Fibroblast of gingiva (primary cell): Measurements from ENCODE around the gene PLEKHA8.
"Not testable (repeated sequence)": the region's sequence is repeated elsewhere in the genome, so short reads cannot be mapped to it uniquely, and the experiment has no call there.

Source experiments
- DNase-seq: peaks from one replicate; pipeline ENCODE4 v3.0.0-alpha.2; 2011; ENCODE audit warnings: low read depth

Gene PLEKHA8

GRCh38 chr7:30066687-30067086 is 38.5 kb downstream of the PLEKHA8 start:
- DNase-seq: no peak

DNA sequence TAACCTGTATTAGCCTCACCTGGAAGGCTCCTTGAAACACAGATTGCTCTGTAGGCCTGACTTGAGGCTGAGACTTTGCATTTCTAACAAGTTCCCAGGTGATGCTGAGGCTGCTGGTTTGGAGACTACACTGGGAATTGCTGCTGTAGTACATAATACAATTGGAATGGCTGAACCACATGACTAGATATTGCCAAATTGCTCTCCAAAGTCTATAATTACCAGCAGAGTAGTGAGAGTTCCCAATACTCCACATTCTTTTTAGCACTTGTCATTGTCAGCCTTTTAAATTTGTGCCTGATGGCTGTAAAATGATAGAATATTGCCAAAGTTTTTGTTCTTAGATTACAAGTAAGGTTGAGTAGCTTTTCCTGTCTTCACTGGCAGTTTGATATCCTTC is 39.9 kb downstream of the PLEKHA8 start:
- peak; percentile 85 for DNase-seq

GRCh38 chr7:30069096-30069867 is 41.1 kb downstream of the PLEKHA8 start:
- no peak for DNase-seq

- no peak for DNase-seq
These were observed 41.8 kb downstream of the PLEKHA8 start for GRCh38 chr7:30070052-30070451.

GRCh38 chr7:30072735-30073134 is 44.5 kb downstream of the PLEKHA8 start:
- no peak for DNase-seq

- peak; percentile 39 for DNase-seq
These were observed 46.3 kb downstream of the PLEKHA8 start for GRCh38 chr7:30074422-30075030.

- no peak for DNase-seq
These were observed 48.2 kb downstream of the PLEKHA8 start for GRCh38 chr7:30076411-30076810.

GRCh38 chr7:30078280-30078679 is 50.1 kb downstream of the PLEKHA8 start:
- no peak for DNase-seq

GRCh38 chr7:30079880-30080279 is 51.7 kb downstream of the PLEKHA8 start:
- DNase-seq: no peak

- no peak for DNase-seq
These were observed 52.6 kb downstream of the PLEKHA8 start for GRCh38 chr7:30080818-30081217.

DNA sequence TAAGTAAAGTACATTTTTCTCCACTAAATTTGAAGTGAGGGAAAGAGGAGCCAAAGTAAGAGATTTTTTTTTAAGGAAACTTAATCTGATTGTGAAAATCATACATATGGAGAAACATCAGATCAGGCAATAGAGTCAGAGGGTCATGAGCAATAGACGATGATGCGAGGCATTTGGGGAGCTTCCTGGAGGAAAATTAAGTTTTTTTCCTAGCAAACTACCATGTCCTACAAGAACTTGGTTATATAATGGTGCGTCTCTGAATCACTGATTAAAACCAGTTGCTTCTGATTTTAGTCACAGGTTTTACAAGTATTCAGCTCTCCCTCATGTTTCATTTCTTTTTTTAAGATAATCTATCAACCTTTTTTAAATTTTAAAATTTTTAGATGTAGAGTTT is 54.5 kb downstream of the PLEKHA8 start:
- DNase-seq: peak; percentile 46

DNA sequence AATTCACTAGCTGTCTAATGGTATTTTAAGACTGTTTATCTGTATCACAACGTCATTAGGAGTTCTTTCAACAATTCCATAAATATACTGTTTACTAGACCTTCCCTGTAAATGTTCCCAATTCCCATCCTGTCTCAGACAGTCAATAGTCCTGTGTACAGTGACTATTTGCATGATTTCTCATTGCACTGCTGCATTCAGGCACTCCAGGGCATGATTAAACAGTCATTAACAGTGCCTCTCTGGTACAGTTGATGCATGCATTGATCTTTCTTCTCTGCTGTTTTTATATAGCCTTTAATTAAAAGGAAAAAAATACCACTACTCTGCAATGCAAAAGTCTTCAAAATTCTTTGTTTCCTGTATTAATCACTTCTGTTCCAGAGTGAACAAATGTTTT is 55.1 kb downstream of the PLEKHA8 start:
- no peak for DNase-seq

DNA sequence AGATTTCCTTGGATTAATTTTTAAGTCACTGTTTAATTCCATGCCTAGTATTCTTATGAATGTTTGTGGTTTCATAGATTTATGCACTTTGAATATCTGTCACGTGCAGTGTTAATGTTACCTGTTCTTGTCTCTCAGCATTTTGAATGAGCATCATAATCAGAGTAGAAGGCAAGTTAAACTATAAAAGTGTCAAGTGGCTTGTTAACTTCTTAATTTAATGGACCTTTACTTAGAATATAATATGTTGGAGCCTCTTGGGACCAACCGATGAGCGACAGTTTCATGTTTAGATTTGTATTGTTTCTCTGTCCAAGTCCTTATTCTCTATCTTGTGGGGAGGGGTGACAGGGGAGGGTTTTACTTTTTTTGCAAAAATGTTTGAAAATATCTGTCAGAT is 56.0 kb downstream of the PLEKHA8 start:
- no peak for DNase-seq

DNA sequence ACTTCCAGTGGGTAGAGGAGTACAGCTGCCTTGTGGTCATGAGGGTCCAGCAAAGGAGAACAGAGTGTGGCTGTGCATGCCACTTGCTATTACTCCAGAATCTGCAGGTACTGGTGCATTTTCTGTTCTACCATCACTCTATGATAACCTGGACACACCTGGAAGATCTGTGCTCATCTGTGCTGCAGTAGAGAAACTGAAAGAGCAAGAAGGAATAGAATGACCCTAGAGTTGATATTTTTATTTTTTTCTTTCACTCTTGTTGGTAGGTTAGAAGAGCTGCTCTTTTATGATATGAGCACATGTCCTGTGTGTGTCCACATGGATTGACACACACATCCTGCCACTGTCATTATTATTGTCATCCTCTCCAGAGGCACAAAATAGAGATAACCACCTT is 58.3 kb downstream of the PLEKHA8 start:
- no peak for DNase-seq

DNA sequence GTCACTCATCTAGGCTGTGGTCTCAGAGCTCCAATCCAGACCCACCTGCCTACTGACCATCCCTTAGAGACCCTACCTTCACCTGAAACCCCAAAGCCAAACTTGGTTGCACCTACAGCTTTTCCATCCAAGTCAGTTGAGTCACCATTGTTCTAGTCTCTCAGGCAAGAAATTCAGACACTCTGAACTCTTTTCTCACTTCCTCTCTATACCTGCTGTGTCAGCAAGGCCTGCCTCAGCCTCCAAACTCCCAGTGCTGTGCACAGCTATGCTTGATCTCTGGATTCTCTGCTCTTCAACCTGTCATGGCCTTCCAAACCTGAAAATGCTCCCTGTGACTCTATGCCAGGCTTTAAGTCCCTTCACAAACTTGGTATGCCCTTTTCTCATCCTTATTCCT is 59.2 kb downstream of the PLEKHA8 start:
- no peak for DNase-seq

DNA sequence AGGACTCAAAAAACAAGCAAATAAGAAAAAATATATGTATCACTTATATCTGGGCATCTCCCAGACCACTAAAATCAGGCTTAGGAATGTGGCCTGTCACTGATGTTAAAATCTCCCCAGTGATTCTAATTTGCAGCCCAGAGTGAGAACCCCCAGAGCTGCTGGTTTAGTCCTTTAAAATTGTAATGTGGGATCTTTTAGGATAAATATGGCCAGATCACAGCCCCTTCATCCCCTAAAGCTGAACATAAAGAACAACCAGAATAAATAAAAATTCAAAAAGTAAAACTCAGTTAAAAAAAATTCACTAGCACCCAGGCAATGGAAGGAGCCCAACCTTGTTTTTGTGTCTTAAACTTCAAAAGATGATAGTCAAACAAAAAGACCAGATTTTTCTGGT is 60.1 kb downstream of the PLEKHA8 start:
- no peak for DNase-seq

DNA sequence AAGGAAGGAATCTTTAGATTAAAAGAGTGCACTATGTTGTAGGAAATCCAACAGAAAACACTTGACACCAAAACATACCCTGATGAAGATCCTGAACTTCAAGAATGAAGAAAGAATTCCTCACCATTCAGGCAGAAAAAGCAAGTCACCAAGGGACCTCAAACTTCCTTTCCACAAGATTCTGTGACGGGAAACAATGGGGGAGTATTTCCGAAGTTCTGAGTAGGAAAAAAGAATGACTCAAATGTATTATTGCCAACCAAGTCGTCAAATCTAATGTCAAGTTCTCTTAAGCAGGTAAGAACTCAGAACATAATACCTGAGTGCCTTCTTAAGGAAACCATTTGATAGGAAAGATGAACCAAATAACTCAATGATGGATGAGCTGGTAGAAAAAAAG is 61.9 kb downstream of the PLEKHA8 start:
- DNase-seq: no peak

DNA sequence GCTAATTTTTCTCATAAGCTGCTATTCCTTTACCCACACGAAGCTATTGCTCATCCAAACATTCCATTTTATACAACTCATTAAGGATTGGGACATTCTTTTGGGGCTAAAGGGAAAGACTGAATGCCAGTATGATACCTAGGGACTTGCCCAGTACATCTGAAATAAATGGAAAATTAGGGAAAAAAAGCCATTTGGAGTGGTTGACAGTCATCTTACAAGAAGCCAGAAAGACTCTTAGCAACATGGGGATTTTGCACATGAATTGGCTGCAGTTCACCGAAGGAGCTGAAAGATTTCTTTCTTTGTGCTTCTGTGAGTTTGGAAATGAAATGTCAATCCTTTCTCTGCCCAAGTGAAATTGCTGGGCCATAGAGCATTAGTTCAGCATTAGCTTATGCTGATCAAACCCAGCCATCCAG is 63.3 kb downstream of the PLEKHA8 start:
- peak; percentile 89 for DNase-seq

DNA sequence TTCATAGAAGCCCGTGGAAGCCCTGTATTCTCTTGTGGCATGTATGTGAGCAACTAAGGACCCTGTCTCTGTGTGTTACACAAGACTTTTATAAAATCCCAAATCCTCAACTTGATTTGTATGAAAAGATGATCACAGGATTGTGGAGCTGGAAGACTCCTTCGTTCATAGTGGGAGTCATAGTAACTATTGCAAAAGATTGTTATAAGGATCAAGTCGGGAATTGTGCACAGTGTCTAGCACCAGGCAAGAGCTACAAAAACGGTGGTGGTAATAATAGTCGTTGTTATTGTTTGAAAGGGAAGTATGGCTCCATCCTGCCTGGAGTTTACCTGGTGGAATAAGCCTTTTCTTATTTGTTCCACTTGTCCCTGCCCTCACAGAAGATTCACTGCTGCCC is 63.8 kb downstream of the PLEKHA8 start:
- no peak for DNase-seq

DNA sequence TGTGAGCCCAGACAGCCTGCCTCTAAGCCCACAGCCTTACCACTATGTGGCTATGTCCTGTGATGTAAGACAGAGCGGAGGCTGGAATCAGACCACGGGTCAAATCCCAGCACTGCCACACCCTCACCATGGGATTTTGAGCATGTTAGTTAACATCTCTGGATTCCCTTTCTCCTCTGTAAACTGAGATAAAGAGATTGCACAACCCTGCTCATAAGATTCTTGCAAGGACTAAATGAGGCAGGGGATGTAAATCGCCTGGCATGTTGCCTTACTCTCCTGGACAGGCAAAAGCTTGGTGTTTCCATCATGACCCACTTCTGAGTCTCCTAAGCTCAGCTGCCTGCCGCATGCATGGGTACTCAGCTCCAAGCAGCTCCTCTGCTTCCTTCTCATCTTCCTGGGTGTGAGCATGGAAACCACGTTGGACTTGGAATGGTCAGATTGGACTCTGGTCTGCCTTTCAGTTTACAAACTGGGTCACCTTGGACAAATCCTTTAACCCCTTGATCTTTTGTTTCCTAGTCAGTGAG is 65.3 kb downstream of the PLEKHA8 start:
- peak; percentile 40 for DNase-seq

DNA sequence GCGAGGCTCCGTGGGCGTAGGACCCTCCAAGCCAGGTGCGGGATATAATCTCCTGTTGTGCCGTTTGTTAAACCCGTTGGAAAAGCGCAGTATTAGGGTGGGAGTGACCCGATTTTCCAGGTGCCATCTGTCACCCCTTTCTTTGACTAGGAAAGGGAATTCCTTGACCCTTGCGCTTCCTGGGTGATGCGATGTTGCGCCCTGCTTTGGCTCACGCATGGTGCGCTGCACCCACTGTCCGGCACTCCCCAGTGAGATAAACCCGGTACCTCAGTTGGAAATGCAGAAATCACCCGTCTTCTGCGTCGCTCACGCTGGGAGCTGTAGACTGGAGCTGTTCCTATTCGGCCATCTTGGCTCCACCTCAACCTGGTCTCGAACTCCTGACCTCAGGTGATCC is 70.4 kb downstream of the PLEKHA8 start:
- not testable (repeated sequence) for DNase-seq

GRCh38 chr7:30102281-30102680 is 74.1 kb downstream of the PLEKHA8 start:
- DNase-seq: no peak

DNA sequence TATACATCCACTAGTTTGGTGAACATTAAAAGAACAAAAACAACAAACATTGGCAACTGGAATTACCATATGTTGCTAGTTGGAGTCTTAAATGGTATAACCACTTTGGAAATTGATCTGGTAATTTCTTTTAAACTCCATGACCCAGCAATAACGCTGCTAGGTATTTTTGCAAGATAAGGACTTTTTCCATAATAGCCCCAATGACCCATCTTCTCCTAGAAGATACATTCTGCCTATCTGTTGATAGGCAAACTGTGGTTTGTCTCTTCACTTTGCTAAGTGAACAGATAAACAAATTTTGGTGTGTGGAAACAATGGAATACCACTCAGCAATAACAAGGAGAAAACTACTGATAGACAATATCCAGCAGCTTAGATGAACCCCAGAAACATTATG is 75.9 kb downstream of the PLEKHA8 start:
- no peak for DNase-seq
